Neural cell (in vitro differentiated cells): ENCODE data around the gene PLEKHG5. TPM values are rescaled to one million over a fixed set of nuclear protein-coding genes. Genes with fewer than 3 reads are reported as not detected.

ENCODE experiments used
- H2AFZ ChIP-seq: fragments of 200-600, 300-800 bp; sonication (generic), shearing (Covaris generic); 2 replicates; pipeline ENCODE4 v1.6.0; 2014; ENCODE audit warnings: low read depth, mild to moderate bottlenecking, antibody characterized with exemption, low read length, moderate library complexity
- H3F3A ChIP-seq: fragments of 200-600 bp; shearing (Covaris generic); 2 replicates; pipeline ENCODE4 v1.6.1; 2016; ENCODE audit warnings: mild to moderate bottlenecking, moderate library complexity, mixed read lengths, antibody characterized with exemption, low read length; ENCODE audit not compliant: insufficient read depth, poor library complexity, severe bottlenecking
- H3K27ac ChIP-seq: fragments of 200-600, 300-800 bp; sonication (generic), shearing (Covaris generic); 2 replicates; pipeline ENCODE4 v1.5.1; 2014; ENCODE audit warnings: mild to moderate bottlenecking, low read length, moderate library complexity
- H3K27me3 ChIP-seq: fragments of 300-800, 200-600 bp; sonication (generic), shearing (Covaris generic); 2 replicates; pipeline ENCODE4 v1.6.0; 2014; ENCODE audit warnings: mild to moderate bottlenecking, low read depth, low read length, moderate library complexity; ENCODE audit not compliant: insufficient read depth
- H3K36me3 ChIP-seq: fragments of 300-800, 200-600 bp; sonication (generic), shearing (Covaris generic); 2 replicates; pipeline ENCODE4 v1.5.1; 2014; ENCODE audit warnings: mild to moderate bottlenecking, antibody characterized with exemption, low read length, moderate library complexity; ENCODE audit not compliant: insufficient read depth
- H3K4me2 ChIP-seq: fragments of 300-800, 200-600 bp; sonication (generic), shearing (Covaris generic); 2 replicates; pipeline ENCODE4 v1.6.0; 2014; ENCODE audit warnings: mild to moderate bottlenecking, low read length
- H3K4me3 ChIP-seq: fragments of 300-800, 200-600 bp; sonication (generic), shearing (Covaris generic); 2 replicates; pipeline ENCODE4 v1.5.1; 2014; ENCODE audit warnings: mild to moderate bottlenecking, low read length, moderate library complexity
- H3K79me2 ChIP-seq: fragments of 200-600 bp; shearing (Covaris generic); replicated peaks from 2 replicates; pipeline ENCODE4 v1.6.0; 2014; ENCODE audit warnings: mild to moderate bottlenecking, low read length, moderate library complexity; ENCODE audit not compliant: insufficient read depth
- H3K9ac ChIP-seq: fragments of 300-800, 200-600 bp; sonication (generic), shearing (Covaris generic); 2 replicates; pipeline ENCODE4 v1.6.1; 2016; ENCODE audit warnings: mild to moderate bottlenecking, low read length, mixed read lengths
- H3K9me2 ChIP-seq: fragments of 200-600 bp; shearing (Covaris generic); 2 replicates; pipeline ENCODE4 v1.6.1; 2016; ENCODE audit warnings: mild to moderate bottlenecking, low read length, mixed read lengths; ENCODE audit not compliant: insufficient read depth
- H3K9me3 ChIP-seq: fragments of 200-600, 300-800 bp; sonication (generic), shearing (Covaris generic); 2 replicates; pipeline ENCODE4 v1.6.1; 2016; ENCODE audit warnings: mild to moderate bottlenecking, mixed run types, low read length, moderate library complexity, mixed read lengths
- H4K20me1 ChIP-seq: fragments of 200-600 bp; shearing (Covaris generic); 2 replicates; pipeline ENCODE4 v1.6.1; 2016; ENCODE audit warnings: mild to moderate bottlenecking, mixed run types; ENCODE audit not compliant: insufficient read depth
- EP300 ChIP-seq: fragments of 450-650 bp; conservative IDR thresholded peaks from 2 replicates; pipeline ENCODE4 v1.6.1; 2014; ENCODE audit warnings: antibody characterized with exemption, mild to moderate bottlenecking, moderate library complexity; ENCODE audit not compliant: poor library complexity, severe bottlenecking
- EZH2 ChIP-seq: fragments of 200-600, 300-800 bp; shearing (Covaris generic), sonication (generic); IDR thresholded peaks from 2 replicates; pipeline ENCODE4 v1.6.1; 2014; ENCODE audit warnings: antibody characterized with exemption, low read length, borderline replicate concordance, mild to moderate bottlenecking; ENCODE audit not compliant: insufficient read depth, poor library complexity, severe bottlenecking
- MXI1 ChIP-seq: fragments of 450-650 bp; conservative IDR thresholded peaks from 2 replicates; pipeline ENCODE4 v1.6.1; 2014; ENCODE audit warnings: antibody characterized with exemption, mild to moderate bottlenecking; ENCODE audit not compliant: poor library complexity, severe bottlenecking
- POLR2AphosphoS5 ChIP-seq: IDR thresholded peaks from 2 replicates; pipeline ENCODE4 v1.6.1; 2012
- RAD21 ChIP-seq: fragments of 450-650 bp; conservative IDR thresholded peaks from 2 replicates; pipeline ENCODE4 v1.6.1; 2014; ENCODE audit warnings: antibody characterized with exemption, mild to moderate bottlenecking, moderate library complexity
- REST ChIP-seq: IDR thresholded peaks from 2 replicates; pipeline ENCODE4 v1.6.1; 2012; ENCODE audit warnings: borderline replicate concordance
- SMC3 ChIP-seq: fragments of 450-650 bp; conservative IDR thresholded peaks from 2 replicates; pipeline ENCODE4 v1.6.1; 2014; ENCODE audit warnings: antibody characterized with exemption, mild to moderate bottlenecking, moderate library complexity; ENCODE audit not compliant: poor library complexity
- TAF1 ChIP-seq: IDR thresholded peaks from 2 replicates; pipeline ENCODE4 v1.6.1; 2012; ENCODE audit warnings: low read depth
- polyA plus RNA-seq: library from polyadenylated mRNA; depleted of rRNA; stranded (reverse); fragments of >200 nt; gene quantifications from 2 replicates; pipeline ENCODE4 v1.2.3, GENCODE V29; 2014
- TF ChIP-seq, protein P1 (sequence below): fragments of 450-650 bp; IDR thresholded peaks from 2 replicates; pipeline ENCODE4 v1.5.1; 2014; ENCODE audit warnings: antibody characterized with exemption, mild to moderate bottlenecking, moderate library complexity; ENCODE audit not compliant: poor library complexity, severe bottlenecking

PLEKHG5 gene
- polyA plus RNA-seq, 1 donor from 2014 or later = 24.0 TPM

DNA sequence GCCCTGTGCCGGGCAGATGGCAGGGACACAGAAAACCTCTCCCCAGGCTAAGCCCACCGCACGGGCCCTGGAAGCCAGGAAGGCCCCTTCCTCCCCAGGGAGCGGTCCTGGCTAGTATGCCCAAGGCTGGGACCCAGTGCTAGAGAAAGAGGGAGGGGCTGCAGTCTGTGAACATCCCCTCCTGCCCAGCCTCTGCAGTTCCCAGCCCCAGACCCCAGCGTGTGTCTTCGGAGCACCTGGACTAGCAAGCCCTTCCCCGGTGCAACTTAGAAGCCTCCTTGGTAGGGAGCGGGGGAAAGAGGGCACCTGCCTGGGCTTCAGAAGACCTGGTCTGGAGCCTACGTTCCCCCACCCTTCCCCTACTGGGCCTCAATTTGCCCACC lies 2.1 kb downstream of the PLEKHG5 start:
- Histone ChIP-seq H3K9me2 (no peaks in the 10 kb centered on the region), H3K9me3 (no peaks in the 10 kb centered on the region), H3K4me2 (no peak overlapping the region), H3K27ac (no peak overlapping the region), H3K79me2 (no peaks in the 10 kb centered on the region), H2AFZ (no peak overlapping the region), H4K20me1 (no peaks in the 10 kb centered on the region), H3K27me3 (peaks cover 13% of the 10 kb centered on the region), H3K9ac (no peak overlapping the region), H3F3A (no peaks in the 10 kb centered on the region), H3K36me3 (no peaks in the 10 kb centered on the region), H3K4me3 (no peak overlapping the region)
- no peak for TF ChIP-seq EZH2
- no peak for TF ChIP-seq REST
- TF ChIP-seq TAF1 = no peak
- no peak for TF ChIP-seq MXI1
- no peak for TF ChIP-seq SMC3
- TF ChIP-seq, protein P1, sequence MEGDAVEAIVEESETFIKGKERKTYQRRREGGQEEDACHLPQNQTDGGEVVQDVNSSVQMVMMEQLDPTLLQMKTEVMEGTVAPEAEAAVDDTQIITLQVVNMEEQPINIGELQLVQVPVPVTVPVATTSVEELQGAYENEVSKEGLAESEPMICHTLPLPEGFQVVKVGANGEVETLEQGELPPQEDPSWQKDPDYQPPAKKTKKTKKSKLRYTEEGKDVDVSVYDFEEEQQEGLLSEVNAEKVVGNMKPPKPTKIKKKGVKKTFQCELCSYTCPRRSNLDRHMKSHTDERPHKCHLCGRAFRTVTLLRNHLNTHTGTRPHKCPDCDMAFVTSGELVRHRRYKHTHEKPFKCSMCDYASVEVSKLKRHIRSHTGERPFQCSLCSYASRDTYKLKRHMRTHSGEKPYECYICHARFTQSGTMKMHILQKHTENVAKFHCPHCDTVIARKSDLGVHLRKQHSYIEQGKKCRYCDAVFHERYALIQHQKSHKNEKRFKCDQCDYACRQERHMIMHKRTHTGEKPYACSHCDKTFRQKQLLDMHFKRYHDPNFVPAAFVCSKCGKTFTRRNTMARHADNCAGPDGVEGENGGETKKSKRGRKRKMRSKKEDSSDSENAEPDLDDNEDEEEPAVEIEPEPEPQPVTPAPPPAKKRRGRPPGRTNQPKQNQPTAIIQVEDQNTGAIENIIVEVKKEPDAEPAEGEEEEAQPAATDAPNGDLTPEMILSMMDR = no peak
- no peak for TF ChIP-seq RAD21
- no peak for TF ChIP-seq POLR2AphosphoS5
- TF ChIP-seq EP300 = no peak

- H3K27me3 ChIP-seq = peaks cover 13% of the 10 kb centered on the region
- H3K9ac ChIP-seq = no peak overlapping the region
- no peaks in the 10 kb centered on the region for H3K79me2 ChIP-seq
- no peaks in the 10 kb centered on the region for H3K9me3 ChIP-seq
- no peak overlapping the region for H3K4me2 ChIP-seq
- no peaks in the 10 kb centered on the region for H3K36me3 ChIP-seq
- H3K9me2 ChIP-seq = no peaks in the 10 kb centered on the region
- H3K27ac ChIP-seq = no peak overlapping the region
- H3K4me3 ChIP-seq = no peak overlapping the region
- TF ChIP-seq REST (no peak), MXI1 (no peak)
- no peak overlapping the region for H2AFZ ChIP-seq
- H3F3A ChIP-seq = no peaks in the 10 kb centered on the region
- H4K20me1 ChIP-seq = no peaks in the 10 kb centered on the region
Observed at GRCh38 chr1:6488602-6489382, 2.7 kb downstream of the PLEKHG5 start.
